ENCODE data around the gene PRM2.
"Not testable (repeated sequence)": the region's sequence is repeated elsewhere in the genome, so short reads cannot be mapped to it uniquely, and the experiment has no call there.

The PRM2 gene

DNA sequence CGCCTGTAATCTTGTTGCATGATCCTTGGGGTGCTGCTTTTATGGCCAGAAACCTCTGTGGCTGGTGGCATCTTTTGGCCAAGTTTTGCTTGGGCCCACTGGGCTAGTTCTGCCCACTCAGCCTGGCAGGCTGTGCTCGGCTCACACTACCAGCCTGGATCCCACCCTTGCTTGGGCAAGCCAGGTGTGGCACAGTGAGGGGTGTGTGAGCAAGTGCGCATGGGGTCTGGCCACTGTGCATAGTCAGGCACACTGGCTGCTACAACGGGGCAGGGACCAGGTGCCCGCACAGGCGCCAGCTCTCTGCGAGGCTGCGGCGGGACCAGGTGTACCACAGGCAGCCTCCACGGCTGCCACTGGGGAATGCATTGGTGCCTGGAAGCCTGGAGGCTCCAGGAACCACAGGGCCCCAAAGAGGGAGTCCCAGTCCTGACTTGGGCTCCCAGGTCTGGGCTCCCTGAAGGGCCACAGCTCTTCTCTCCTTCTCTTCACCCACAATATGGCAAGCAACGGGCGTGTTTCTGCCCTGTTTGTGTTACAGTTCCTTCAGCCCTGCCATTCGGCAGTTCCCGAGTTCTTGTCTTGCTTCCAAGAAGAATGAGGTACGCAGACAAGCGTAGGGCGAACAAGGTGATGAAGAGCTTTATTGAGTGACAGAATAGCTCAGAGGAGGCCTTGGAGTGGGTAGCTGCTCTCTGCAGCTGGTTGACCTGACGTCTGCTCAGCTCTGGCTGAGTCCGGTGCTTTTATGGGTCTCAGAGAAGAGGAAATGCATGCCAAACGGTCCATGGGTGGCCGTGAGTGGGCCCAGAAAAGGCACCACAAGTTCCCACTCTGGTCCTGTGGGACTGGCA is 31.6 kb upstream of the PRM2 start:
- no peak for DNase-seq (ENCODE audit: low spot score)

DNA sequence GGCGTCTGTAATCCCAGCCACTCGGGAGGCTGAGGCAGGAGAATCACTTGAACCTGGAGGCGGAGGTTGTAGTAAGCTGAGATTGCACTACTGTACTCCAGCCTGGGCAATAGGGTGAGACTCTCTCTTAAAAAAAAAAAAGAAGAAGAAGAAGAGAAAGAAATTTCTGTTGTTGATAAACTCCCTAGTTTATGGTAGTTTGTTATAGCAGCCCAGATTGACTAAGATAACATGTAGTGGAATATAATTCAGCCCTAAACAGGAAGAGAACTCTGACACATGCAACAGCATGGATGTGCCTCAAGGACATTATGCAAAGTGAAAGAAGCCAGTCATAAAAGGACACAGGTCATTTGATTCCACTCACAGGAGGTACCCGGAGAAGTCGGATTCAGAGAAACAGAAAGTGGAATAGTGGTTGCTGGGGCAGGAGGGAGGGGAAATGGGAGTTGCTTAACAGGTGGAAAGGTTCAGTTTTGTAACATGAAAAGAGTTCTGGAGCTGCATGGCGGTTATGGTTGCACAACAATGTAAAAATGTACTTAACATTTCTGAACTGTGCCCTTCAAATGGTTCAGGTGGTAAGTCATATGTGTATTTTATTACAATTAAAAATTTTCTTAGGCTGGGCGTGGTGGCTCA is 30.8 kb upstream of the PRM2 start:
- DNase-seq (ENCODE audit: low spot score), result peak; percentile 58

DNA sequence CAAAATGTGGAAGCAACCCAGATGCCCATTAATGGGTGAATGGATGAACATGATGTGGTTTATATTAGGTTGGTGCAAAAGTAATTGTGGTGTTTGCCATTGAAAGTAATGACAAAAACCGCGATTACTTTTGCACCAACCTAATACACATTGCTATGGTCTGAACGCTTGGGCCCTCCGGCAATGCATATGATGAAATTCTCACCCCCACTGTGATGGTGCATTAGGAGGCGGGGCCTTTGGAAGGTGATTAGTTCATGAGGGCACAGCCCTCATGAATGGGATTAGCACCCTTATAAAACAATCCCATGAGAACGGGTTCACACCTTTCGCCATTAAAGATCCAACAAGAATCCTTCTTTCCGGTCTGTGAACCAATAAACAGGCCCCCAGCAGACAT is 30.1 kb upstream of the PRM2 start:
- no peak for DNase-seq (ENCODE audit: low spot score)

DNA sequence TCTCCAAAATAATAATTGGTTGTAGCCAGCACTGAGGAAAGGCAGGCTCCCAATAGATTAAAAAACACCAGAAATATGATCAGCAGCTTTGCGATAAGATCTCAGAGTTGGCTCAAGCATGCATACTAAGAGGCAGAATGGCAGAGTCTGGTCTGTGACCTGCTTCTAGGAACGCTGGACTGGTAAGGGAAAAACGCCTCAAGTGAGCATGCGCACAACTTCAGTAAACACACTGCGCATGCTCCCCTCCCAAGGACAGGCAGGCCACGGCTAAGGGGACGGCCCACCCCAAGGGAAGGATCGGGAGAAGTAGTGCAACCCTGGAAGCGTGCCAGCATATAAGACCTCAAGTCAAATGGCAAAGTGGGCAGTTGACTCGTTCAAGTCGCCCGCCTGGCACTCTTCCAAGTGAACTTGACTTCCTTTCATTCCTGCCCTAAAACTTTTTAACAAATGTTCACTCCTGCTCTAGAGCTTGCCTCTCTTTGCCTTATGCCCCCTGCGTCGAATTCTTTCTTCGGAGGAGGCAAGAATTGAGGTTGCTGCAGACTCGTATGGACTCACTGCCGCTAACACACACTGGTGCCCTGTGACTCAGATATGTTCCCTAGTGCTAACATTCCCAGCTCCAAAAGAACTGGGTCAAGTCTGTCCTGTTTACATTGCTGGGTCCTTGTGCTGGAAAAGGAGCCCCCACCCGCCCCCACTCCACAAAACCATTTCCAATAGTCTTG is 27.3 kb upstream of the PRM2 start:
- no peak for DNase-seq (ENCODE audit: low spot score)

DNA sequence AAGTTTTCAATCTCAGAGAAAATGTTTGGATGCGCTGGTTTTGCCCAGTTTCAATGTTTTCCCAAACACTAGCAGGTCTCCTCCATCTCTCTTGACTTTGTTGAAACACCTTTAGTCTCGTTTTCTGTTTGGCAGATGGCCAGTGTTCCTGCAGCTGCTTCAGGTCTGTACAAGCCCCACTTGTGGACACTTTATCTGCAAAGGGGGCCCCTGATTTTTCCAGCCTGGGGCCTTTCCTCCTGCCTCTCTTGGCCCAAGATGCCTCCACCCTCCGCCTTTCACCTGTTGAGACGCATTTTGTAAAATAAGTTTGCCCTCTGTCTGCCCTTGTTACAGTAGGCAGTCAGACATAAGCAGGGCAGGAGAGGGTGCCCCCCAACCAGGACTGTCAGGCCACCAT is 26.7 kb upstream of the PRM2 start:
- DNase-seq (ENCODE audit: low spot score), result no peak

DNA sequence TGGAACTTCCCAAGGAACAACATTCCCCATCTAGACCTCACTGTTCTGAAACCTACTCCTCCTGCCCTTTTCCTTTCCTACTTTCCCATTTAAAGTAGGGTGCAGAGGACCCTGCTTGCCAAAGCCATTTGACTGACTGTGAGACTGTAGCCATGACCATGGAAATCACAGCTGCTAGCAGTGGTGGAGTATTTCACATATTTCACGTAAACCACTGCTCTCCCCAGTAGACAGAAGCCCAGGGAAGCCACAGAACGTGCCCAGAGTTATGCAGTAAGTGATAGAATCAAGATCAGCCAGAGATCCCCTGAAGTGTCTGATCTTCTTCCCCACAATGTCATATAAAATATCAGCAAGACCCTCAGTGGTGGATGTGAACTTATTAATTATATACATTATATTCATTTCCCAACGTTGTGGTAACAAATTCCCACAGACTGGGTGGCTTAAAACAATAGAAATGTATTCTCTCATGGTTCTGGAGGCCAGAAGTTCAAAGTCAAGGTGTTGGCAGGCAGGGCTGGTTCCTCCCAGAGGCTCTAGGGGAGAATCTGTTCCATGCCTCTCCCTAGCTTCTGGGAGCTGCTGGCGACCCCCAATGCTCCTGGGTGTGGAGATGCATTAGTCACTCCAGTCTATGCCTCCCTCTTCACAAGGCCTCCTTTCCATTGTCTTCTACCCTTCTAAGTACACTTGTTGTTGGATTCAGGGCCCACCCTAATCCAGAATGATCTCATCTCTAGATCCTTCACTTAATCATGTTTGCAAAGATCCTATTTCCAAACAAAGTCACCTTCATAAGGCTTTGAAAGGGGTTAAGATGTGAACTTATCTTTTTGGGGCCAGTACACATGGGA is 25.6 kb upstream of the PRM2 start:
- no peak for DNase-seq (ENCODE audit: low spot score)

DNA sequence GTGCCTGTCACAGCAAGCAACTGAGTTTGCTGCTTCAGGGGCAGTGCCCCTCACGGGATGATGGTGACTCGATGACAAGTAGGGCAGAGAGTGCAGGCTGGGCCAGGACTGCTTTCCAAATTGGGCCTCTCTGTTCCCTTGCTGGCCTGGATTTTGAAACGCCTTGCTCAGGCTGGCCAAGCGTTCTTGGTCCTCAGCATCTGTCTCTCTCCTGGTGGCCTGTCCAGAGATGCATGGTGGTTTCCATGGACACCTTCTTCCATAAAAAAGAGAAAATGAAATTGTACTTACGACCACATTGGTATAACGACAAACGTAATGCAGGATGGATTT is 24.2 kb upstream of the PRM2 start:
- no peak for DNase-seq (ENCODE audit: low spot score)

DNA sequence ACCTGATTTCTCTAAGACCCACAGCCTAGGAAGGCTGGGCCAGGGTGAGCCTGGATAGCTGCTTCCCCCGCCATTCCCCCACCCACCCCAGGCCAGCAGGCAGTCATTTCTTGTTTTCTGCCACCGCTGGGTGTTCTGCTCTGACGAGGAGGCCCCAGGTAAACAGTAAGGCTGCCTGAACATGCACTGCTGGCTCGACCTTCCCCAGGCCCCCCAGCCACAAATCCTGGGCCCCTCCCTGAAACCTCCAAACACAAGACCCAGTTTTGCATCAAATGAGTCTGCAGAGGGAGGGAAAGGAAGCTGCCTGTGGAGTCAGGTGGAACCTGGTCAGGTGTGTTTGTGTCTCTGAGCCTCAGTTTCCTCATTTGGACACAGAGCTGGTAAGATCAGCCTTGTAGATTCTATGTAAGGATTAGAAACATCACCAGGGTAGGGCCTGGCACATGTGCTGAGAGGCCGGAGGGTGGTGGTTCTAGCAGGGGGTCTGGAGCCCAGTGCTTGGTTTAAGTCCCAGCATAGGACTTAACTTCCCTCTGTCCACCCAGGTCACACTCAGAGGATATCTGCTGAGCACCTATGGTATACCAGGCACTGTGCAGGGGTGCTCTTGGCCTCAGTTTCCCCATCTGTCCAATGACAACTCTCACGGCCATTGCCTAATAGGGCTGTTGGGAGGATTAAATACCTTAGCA is 23.7 kb upstream of the PRM2 start:
- no peak for DNase-seq (ENCODE audit: low spot score)

DNA sequence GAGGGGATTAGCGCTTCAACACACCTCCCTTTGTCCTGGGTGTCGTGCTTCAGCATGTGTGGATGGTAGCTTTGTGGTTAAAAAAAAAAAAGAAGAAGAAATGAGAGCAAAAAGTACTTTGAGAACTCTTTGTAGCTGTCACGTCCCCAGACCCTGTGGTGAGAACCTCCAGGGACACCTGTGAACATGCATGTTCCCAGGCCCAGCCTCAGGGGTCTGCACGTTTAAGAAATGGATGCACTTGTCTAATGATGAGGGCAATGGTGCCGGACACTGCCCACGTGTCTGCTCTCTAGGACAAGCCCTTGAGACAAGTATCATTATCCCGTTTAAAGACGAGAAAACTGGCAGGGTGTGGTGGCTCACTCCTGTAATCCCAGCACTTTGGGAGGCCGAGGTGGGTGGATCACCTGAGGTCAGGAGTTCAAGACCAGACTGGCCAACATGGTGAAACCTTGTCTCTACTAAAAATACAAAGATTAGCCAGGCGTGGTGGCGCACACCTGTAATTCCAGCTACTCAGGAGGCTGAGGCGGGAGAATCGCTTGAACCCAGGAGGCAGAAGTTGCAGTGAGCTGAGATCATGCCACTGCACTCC is 22.8 kb upstream of the PRM2 start:
- DNase-seq (ENCODE audit: low spot score), result not testable (repeated sequence)

DNA sequence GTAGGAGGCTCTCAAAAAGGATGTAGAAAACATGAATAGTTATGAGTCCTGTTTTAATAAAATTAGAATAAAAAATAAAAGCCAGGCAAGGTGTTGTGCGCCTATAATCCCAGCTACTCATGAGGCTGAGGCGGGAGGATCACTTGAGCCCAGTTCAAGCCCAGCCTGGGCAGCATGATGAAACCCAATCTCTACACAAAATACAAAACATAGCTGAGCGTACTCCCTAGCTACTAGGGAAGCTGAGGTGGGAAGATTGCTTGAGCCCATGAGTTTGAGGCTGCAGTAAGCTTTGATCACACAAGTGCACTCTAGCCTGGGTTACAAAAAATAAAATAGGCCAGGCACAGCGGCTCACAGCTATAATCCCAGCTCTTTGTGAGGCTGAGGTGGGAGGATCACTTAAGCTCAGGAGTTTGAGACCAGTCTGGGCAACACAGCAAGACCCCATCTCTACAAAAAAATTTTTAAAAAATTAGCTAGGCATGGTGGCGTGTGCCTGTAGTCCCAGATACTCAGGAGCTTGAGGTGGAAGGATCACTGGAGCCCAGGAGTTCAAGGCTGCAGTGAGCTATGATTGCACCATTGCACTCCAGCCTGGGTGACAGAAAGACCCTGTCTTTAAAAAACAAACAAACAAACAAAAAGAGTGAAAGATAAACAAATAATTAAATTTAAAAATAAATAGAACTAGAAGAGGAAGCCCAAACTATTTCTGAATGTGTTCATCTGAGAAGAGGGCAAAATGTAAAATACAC is 22.0 kb upstream of the PRM2 start:
- no peak for DNase-seq (ENCODE audit: low spot score)

DNA sequence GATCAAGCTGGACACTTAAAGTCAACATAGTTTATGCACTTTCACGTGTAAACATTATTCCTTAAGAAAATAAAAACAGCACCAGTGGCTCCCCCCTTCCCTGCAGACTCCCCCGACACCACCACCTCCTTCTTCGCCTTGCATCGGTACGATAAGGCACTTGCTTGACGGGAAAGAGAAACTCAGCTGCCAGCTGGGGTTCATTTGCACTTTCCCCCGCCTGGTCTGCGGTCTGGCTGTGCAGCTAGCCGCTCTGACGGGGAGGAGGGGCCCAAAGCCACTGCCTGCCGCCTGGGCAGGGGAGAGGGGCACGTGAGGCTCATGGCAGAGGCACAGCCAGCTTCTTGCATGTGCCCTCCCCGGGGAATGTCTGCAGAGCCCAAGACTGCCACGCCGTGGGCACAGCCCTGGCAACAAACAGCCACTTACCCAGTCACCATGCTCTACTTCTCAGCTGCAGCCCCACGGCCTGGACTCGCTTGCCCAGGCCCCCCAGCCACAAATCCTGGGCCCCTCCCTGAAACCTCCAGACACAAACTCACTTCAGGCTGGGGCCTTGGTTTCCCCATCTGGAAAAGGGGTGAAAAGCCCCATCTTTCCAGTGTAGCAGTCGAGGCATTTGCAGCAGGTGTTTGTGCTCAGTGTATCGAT is 21.3 kb upstream of the PRM2 start:
- DNase-seq (ENCODE audit: low spot score), result no peak

DNA sequence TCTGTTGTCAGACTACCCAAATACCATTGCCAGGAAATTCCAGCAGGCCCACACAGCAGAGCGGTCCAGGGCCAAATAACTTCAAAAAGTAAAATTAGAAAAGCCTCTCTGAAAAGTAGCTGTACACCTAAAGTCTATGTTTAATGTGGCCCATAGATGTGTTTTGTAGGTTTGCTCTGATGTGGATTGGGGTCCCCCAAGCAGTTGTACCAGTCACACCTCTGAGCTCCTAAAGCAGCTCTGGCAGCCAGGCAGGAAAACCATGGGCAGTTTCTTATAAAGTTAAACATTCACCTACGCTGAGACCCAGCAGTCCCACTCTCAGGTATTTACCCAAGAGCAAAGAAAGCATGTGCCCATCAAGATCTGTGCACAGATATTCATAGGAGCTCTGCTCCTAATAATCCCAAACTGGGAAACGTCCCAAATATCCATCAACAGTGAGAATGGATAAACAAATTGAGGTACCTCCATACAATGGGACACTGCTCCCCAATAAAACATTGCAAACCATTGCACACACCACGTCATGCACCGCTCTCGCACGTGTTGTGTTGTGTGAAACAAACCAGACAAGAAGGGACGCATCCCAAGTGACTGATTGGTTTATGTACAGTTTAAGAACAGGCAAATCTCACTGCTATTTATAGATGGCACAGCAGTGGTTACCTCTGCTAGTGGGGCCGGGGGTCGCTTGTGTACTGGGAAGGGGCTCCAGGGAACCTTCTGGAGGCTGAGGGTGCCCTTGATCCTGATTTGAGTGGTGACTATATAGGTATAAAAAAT is 20.6 kb upstream of the PRM2 start:
- DNase-seq (ENCODE audit: low spot score), result no peak

DNA sequence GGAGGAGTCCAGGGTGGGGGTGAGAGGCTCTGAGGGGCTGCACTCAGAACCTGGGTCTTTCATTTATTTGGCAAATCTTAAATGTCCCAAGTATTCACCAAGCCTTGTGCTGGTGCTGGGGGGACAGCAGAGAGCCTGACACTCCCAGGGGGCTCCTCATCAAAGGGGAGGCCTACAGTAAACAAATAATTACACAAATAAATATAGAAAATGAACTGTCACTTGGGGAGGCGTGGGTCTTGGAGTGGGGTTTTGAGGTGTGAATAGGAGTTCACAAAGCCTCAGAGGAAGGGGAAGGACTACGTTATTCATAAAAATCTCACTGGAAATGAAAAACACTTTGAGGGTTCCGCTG is 20.0 kb upstream of the PRM2 start:
- DNase-seq (ENCODE audit: low spot score), result no peak

DNA sequence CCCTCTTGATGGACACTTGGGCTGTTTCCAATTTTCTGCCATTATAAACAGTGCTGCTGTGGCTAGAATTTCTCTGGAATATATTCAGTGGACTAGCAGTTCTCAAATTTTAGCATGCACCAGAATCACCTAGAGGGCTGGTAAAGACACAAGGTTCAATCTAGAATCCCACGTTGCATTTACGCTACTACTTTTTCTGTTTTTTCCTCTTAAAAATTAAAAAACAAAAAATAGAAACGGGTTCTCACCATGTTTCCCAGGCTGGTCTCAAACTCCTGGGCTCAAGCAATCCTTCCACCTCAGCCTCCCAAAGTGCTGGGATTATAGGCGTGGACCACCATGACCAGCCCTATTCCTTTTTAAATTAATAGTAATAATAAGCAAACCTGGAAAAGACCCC is 19.4 kb upstream of the PRM2 start:
- no peak for DNase-seq (ENCODE audit: low spot score)

DNA sequence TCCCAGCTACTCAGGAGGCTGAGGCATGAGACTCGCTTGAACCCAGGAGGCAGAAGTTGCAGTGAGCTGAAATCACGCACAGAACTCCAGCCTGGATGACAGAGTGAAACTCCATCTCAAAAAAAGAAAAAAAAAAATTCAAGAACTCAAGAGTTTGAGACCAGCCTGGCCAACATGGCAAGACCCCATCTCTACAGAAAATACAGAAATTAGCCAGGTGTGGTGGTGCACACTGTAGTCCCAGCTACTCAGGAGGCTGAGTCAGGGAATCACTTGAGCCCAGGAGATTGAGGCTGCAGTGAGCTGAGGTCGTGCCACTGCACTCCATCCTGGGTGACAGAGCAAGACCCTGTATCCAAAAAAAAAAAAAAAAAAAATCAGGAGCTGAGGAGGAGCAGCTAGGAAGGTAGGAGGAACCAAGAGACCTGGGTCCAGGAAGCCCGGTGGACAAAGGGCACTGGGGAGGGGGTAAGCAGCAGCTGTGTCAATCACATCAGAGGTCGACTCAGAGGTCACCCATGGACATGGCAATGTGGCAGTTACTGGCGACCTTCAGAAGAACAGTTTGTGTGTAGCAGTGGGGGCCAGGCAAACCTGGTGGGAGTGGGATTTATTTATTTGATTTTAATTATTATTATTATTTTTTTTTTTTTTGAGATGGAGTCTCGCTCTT is 15.9 kb upstream of the PRM2 start:
- DNase-seq (ENCODE audit: low spot score), result no peak

DNA sequence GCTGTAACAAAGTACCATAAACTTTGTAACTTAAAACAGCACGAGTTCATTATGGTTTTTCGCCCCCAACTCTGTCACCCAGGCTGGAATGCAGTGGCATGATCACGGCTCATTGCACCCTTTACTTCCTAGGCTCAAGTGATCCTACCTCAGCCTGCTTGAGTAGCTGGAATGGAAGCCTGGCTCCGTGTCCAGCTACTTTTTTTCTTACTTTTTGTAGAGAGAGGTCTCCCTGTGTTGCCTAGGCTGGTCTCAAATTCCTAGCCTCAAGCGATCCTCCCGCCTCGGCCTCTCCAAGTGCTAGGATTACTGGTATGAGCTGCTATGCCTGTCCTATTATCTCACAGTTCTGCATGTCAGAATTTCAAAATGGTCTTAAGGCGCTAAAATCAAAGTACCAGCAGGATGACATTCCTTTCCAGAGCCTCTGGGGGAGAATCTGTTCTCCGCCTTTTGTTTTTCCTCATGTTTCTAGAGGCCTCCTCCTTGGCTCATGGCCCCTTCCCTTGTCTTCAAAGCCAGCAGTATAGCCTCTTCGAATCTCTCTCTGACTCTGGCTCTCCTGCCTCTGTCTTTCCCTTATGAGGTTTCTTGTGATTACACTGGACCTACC is 14.9 kb upstream of the PRM2 start:
- no peak for DNase-seq (ENCODE audit: low spot score)

DNA sequence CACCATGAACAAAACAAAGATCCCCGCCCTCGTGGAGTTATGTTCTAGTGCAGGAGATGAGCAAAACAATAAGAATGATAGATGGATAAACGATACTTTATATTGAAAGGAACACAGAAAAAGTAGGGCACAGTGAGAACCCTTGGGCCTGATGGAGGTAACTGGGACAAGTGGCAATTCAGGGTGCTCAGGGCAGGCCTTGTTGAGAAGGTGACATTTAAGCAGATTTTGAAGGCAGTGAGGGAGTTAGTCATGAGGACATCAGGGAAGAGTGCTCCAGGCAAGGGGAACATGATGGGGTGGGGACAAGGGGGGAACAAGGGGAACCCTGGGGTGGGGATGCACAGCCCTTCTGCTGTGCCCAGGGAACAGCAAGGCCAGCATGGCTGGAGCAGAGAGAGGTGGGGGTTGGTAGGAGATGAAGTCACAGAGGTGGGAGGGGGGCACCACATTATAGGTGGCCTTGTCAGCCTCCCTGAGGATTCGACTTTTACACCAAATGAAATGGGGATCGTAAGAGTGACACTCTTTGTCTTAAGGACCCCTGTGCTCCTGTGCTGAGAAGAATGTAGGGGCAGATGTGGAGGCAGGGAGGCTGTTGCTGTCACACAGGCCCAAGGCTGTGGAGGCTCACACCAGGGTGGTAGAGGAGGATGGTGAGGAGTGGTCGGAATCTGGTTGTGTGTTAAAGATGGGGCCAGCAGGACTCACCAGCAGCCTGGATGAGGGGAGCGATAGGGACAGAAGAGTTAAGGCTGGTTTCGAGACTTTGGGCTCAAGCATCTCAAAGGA is 14.0 kb upstream of the PRM2 start:
- no peak for DNase-seq (ENCODE audit: low spot score)

Measured in HuH-7 (cell line).